Activated CD4-positive, alpha-beta T cell treated with anti-CD3 and anti-CD28 coated beads, Interleukin-2, amount 50 U/mL, for 16 hours (primary cell): ENCODE data around the gene CDH23.

Experiments
- DNase-seq: peaks from one replicate; pipeline ENCODE4 v3.0.0-alpha.2; 2020

Gene CDH23

DNA sequence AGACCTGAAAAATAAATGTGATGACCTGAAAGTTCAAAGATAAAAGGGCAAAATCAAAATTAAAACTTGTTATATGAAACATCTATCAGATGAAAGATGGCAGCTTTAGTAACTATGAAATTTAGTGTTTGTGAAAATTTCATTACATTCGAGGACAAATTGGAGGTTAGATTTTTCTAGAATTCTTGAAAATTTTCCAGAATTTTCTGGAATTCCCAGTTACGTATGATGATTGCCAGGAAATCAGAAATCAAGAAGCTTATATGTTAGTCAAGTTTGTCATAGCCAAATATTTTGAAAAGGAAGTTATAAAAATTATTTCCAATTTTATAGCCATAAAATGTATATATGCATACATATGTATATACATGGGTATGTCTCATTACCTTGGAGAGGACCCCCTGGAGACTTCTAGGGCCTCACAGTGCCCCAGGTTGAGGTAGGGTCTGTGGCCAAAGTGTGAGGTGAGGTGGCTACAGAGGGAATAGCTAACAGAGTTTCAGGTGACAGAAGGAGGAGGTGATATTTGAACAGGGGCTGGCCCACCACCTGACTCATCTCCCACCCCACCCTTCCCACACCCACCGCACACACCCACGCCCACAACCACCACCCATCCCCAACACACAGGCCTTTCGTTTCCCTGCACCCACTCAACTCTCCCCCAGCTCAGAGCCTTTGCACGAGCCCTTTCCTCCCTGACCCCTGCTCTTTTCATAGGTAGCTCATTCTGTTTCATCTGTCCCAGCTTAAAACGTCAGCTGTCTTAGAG, 301.4 kb downstream of the CDH23 start:
- peak; percentile 63 for DNase-seq

DNA sequence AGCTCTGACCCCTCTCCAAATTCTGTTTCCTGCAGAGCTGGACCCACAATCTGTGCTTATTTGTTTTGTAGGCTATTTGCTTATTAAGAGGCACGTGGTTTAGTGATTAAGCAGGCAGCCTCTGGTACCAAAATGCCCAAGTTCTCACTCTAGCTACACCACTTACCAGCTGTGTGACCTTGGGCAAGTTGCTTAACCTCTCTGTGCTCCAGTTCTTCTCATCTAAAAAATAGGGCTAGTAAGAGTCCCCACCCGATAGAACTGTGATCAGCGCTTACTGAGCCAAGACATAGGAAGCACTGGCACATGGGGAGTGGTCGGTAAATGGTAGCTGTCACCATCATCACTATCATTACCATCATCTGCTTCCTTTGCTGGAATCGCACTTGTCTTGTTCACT, 302.0 kb downstream of the CDH23 start:
- DNase-seq = no peak

DNA sequence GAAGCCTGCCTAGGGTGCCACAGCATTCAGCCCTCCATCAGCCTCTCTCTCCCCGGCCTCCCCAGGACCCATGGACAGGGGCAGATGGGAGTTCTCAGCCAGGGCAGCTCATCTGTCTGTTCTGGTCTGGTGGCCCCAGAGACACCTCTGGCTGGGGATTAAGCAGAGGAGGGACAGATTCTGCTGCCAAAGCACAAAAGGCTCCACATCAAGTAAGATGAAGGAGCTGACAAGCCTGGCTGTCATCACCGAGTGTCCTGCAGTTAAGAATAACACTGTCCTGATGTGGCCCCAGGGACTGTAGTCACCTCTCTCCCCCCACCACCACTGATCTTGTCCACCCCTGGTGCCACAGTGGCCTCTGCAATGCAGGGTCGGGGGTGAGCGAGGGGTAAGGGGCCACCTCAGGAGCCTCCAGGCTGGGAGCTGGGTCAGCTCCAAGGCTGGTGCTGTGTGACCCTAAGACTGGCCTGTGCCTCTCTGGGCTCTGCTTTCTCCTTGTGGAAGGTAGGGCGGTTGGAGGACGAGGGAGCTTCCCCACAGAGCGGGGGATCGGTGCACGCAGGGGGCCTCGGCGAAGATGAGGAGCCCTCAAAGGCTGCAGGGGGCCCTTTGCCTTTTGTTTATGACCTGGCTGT, 304.1 kb downstream of the CDH23 start:
- DNase-seq = no peak

DNA sequence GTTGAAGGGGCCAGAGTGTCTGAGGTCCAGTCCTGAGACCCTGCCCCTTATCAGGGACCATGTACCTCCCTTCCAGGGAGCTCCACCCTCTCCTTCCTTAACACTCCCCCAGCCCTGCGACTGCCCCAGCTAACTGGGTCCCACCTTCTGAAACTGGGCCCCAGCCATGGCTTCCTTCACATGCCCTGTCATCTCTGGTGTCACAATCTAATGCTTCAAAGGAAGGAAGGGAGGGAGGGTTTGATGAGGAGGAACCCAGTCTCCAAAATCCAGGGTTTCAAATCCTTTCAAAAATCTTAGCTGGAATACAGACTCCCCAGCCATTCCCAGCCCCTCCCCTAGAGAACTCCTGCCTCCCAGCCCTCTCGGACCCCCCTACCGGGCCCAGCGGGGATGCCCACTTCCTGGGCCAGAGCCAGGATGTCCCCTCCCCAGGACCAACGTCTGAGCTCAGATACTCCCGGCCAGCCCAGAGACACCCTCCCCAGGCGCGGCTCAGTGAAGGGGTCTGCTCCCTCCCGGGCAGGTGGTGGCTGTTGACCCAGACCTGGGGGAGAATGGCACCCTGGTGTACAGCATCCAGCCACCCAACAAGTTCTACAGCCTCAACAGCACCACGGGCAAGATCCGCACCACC, 304.9 kb downstream of the CDH23 start:
- no peak for DNase-seq

DNA sequence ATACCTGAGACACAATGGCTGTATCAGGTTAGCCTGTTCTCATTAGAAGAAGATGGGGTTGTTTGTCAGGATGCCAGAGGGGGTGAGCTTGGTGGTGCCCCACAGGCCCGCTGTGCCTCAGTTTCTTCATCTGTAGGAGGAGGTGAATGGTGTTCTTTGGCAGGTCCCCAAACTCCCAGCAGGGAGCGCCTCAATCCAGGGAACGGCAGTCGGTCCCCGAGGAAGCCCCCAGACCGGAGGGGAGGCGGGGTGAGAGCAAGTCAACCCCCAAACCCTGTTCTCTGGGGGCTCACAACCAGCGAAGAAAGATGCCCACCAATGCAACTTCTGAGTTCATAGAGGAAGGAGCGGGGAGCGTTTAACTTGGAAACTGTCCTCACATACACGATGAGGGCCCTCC, 306.9 kb downstream of the CDH23 start:
- no peak for DNase-seq

DNA sequence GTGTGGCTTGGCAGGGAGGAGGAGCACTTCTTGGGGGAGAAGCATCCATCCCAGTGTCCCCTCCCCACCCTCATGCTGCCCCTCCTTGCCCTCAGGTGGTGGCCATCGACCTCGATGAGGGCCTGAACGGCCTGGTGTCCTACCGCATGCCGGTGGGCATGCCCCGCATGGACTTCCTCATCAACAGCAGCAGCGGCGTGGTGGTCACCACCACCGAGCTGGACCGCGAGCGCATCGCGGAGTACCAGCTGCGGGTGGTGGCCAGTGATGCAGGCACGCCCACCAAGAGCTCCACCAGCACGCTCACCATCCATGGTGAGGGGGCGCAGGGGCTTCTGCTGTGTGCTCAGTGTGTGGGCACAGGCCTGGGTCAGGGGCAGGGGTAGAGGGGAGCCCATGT, 308.1 kb downstream of the CDH23 start:
- no peak for DNase-seq

DNA sequence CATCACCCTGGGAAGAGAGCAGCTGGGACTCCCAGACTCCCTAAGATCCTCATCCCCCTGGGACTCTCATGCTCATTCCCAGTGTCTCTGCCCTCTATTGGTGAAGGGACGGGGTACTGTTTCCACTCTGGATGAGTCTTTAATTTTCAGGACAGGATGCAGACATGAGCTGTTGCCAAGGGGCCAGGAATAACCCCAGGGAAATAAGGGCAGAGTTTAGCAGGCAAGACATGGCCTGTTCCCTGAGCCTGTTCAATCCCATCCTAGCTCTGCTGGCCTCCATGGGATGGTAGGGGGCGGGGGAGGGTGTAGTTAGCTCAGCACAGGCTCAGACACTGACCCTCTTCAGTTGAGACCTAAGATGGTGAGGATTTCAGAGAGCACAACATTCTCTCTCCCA, 308.9 kb downstream of the CDH23 start:
- DNase-seq = no peak

DNA sequence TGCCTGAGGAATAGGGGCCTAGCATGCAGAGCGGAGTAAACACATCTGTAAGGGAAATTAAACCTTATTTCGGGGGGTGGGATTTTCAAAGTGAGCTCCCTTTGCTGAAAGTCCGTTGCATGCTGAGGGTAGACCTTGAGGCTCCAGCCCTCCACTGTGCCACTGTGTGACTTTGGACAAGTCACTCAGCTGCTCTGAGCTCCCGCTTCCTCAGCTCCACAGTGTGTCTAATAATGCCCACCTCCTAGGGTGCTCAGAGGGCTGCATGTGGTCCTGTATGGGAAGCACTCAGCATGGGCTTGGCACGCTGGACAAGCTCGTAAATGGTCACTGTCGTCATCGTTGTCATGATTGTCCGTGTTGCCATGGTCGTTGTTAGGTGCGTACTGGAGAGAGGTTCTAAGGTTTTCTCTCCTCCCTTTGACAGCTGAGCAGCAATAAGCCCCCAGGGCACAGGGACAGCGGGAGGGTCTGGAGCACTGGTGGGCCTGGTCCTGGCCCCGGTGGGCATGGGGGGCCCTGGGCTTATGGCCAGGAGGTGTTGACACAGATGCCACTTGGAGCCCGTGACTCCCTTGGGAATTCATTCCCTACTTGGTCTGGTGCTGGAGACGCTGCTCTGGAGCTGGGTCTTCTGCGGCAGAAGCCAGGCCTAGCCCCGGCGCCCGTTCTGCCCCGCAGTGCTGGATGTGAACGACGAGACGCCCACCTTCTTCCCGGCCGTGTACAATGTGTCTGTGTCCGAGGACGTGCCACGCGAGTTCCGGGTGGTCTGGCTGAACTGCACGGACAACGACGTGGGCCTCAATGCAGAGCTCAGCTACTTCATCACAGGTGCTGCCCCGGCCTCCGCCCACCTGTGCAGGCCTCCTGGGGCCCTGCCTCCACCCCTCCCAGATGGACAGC, 309.7 kb downstream of the CDH23 start:
- no peak for DNase-seq

DNA sequence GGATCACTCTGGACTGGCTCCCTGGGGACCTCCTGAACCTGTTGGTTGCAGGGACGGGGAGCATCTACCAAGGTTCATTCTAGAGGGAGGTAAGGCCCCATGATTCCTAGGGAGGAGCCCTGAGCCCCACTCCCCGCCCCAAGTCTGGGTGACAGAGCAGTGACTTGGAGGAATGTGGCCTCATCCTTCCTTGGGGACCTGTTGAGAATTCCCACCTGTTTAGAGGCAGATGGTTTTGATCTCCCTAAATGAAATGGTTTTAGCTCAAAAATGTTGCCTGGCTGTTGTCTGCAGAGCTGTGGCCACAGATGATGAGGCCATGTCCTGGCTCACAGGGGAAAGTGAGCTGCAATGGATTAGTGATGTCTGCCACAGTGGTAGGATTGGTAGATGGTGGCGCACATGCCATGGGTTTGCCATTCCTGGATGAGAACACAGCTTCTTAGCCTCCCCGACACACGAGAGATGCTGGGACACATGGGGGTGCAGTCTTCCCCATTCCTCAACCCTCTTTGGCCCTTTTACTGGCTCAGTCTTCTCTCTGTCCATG, 310.6 kb downstream of the CDH23 start:
- no peak for DNase-seq

DNA sequence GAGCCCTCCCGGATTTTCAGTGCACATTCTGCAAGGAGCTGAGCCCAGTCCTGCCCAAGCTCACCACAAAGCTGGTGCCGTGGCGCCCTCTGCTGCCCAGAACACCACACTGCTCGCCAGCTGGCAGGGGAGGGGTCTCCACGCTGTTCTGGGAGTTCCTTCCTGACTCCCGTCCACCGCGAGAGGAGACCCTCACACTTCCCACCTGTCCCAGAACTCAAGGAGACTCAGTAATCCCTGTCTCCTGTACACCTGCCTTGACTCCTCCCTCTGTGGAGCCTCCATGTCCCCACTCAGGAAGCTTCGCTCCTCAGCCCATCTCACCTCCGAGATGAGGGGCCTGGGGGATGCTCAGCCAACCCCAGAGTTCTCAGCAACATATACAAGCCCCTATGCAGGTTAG, 311.6 kb downstream of the CDH23 start:
- DNase-seq = peak; percentile 57

DNA sequence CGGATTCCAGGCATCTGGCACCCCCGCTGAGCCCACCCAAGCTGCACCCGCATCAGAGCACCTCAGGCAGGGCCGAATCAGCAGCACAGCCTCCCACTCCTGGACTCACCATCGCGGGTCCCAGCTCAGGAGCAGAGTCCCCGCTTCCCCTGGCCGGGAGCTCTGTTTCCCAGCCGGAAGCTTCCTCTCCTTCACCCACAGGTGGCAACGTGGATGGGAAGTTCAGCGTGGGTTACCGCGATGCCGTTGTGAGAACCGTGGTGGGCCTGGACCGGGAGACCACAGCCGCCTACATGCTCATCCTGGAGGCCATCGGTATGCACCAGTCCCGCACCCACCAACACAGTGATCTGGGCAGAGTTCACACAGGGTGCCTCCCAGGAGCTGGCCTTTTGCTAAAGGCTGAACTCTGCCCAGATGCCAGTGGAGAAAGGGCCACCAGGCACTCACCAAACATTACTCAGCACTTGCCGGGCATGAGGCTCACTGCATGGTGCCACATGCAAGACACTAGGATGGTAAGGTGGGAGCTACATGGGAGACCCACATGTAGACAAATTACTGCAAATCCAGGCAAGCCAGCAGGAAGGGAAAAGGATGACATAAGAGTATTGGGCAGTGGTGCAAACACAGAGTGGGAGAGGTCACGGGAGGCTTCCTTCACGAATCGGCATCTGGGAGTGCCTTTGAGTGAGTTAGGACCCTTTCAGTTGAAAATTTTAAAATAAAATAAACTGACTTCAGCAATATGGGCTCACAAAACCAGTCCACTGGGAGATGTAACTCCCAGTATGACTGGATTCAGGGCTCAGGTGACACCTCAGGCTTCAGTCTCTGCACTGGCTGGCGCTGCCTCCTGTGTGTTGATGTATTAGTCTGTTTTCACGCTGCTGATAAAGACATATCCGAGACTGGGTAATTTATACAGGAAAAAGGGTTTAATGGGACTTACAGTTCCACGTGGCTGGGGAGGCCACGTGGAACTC, 312.5 kb downstream of the CDH23 start:
- DNase-seq = no peak

DNA sequence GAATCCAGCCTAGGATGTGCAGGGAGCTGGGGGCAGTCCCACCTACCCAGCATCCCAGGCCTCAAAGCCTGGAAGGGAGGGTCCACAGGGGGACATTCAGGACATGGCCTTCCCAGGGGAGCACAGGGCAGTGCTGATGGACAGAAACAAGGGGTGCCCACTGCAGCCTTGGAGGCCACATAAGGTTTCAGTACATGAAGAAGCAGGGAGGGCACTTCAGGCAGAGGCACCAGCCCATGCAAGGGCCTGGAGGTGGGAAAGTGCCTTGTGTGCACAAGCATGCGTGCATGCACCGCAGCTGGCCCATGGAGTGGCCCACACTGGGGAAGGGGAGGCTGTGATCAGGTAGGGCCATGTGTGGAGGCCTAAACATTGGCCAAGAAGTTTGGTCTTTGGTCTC, 313.8 kb downstream of the CDH23 start:
- no peak for DNase-seq

DNA sequence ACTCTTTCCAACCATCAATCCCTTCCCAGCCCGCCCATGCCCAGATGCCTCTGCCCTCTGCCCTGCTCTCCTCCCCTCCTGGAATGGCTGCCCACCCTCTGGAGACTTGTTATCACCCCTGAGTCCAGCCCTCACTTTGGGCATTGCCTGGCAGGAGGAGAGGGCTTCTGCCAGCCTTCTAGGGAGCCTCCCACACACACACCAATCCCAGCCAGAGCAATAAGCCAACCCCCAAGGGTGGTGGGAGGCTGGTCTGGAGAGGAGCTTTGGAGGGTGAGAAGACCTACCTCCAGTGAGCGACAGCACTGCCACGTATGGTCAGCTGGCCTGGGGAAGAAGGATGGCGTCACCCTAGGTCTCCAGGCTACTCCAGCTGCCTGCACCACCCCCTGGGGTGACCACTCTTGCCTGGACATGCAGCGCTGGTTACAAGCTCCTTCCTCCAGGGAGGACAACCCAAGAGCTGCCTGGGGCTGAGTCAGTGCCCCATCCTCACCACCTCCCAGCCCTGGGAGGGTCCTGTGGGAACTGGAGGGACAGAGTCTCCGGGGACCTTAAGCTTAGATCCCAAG, 314.4 kb downstream of the CDH23 start:
- DNase-seq = no peak

DNA sequence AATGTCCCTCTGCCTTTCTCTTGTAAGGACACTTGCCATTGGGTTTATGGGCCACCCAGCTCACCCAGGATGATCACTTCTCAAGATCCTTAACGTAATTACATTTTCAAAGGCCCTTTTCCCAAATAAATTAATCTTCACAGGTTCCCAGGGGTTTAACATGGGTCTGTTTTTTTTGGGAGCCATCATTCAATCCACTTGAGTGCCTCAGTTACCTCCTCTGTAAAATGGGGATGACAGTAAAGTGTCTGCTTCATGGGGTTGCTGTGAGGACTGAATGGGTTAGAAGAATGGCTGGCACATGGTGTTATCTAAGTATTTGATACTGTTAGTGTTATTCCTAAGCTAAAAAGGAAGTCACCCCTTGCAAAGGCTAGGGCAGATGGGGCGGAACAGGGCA, 315.4 kb downstream of the CDH23 start:
- no peak for DNase-seq

DNA sequence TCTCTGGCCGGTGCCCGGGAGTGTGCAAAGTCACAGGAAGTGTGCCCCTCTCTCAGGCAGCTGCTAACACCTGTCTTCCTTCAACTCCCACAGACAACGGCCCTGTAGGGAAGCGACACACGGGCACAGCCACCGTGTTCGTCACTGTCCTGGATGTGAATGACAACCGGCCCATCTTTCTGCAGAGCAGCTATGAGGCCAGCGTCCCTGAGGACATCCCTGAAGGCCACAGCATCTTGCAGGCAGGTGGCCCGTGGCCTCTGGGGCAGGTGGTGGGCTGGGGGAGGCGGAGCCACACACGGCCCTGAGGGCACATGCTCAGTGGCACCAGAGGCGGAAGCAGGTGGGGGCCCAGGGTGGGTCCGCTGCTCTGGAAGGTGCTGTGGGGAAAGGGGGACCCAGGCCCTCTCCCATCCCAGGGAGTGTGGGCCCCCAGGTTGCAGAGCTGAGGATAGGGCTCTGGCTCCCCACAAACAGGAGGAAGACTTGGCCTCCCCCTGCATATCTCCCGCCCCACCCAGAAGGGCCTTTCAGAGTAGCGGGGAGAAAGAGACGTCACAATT, 315.9 kb downstream of the CDH23 start:
- DNase-seq = no peak

DNA sequence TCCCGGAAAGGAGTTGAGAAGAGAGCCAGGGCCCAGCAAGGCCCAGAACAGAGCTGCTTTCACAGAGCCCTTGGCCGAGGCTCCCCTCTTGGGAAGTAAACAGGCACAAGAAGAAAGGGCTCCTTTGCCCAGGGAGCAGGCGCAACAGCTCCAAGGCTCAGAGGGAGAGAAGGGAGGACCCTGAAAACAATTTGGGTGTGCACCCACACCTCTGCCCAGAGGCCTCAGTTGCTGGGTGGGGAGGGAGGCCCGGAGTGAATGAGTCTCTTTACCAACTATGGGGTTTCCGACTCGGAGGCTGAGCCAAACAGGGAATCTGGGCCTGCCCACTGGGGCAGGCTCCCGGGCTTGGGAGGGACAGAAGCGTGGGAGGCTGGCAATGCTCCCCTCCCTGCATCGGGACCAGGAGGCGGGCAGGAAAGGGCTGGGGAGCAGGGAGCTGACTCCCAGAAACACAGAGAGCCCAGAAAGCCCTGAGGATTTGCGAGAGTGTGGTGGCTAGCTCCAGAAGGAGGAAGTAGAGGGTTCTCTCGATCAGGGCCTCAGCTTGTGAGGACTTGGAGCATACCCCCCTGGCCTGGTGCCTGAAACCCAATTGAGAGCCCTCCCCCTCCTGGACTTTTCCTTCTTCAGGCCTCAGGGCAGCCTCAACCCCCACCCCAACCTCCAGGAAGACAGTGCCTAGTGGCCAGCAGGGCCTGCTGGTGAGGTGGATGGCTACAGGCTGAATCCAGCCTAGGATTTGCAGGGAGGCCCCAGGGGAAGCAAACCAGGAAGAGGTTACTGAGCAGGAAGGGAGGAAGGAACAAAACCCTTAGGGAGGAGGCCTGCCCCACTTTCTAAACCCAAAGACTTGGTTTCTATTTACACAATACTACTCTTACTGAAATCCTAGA, 316.7 kb downstream of the CDH23 start:
- DNase-seq = peak; percentile 50

DNA sequence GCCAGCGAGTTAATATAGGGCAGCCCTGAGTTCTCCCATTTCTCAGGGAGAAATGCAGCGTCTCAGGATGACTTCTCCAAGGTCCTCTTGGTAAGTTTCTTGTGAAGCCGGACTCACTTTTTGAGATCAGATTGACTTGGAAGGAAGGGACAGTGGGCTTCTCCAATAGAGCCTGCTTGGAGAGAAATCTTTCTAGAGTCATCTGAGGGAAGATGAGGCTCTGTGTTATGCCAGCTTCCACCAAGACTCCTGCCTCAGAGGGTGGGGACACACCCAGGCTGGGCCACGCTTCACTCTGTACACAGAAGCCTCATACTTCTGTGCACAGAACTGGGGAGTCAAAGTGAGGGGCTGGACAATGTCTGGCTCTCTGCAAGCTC, 317.3 kb downstream of the CDH23 start:
- no peak for DNase-seq

DNA sequence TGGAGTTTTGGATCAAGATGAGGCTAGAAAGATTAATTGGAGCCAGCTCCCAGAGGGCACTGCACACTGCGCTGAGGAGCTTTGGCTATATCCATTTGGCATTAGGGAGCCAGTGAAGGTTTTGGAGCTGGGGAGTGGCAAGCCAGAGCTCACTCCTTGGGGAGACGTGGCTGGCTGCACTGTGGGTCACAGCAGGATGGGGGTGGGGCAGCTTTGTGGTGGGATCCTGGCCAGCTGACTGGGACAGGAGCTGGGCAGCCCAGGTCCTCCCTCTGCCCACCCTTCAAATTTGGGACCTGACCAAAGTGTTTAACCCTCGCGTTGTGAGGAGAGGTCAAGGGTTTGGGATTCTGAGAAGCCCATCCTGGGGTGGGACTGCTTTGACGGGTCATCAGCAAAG, 317.9 kb downstream of the CDH23 start:
- no peak for DNase-seq

DNA sequence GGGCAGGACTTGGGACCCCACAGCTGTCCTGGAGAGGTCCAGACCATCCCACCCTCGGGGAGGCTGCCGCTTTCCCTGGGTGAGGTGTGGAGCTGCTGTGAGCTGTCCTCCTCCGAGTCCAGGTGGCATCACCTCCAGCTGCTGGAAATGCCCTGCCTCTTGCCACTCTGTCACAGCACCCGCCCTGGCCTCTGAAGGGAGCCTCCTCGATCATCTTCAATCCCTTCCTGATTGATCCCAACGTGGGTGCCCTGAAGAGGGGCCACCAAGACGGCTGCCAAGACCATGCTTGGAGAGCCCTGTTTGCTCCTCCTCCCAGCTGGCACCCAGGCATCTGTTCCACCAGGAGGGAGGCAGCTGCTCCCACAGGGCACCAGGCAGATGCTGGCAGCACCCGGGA, 318.3 kb downstream of the CDH23 start:
- no peak for DNase-seq

DNA sequence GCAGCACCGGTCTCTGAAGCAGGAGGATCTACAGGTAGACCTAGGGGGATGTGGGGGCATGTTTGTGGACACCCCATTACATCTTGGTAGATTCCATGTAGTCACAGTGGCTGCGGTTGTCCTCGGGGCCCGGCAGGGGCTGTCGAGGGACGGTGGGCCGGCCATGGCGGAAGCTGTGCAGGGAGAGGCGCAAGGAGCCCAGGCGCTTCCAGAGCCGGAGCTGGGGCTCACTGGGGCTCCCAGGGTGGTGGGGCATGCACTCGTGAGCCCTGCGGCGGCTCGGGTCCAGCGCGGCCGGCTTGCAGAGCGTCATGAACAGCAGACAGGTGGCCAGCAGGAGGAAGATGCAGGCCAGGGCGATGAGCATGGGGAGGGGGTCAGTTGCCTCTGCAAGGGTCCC, 319.1 kb downstream of the CDH23 start:
- no peak for DNase-seq
